GM21367 (cell line): Measurements from ENCODE around the gene CYP3A7.
"Not testable (repeated sequence)": the region's sequence is repeated elsewhere in the genome, so short reads cannot be mapped to it uniquely, and the experiment has no call there.

Source experiments
- ATAC-seq: cut with Tn5 transposase; IDR thresholded peaks from one replicate; pipeline ENCODE4 v1.9.1; 2021; ENCODE audit not compliant: unreplicated experiment

CYP3A7 gene

DNA sequence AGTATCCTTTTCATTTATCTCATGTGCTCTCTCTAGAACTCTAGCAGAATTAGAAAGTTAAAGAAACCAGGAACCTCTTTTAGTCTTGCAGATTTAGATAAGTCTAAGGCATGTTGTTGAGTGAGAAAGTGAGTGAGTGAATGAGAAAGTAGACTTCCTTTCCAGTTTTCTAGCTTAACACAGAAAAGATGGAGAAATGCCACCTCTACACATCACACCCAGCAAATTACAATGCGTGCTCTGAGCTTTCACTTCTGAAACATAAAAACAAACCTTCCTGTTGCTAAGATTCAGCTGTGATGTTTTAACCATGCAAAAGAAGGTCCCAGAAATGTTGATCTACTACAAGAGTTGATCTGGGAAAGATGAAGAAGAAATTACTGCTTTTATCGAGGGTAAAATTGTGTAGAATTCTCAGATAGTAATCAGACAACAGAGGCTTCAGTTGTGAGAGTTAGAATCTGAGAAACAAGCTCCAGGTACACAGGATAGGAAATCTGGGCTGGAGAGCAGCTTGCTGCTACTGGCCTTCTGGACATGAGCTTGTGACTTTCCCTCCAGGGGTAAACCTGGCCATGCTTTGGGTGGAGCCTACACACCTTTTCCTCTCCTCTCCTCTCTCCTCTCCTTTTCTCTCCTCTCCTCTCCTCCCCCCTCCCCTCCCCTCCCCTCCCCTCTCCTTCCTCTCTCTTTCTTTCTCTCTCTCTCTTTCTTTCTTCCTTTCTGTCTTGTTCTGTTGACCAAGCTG lies 59.8 kb downstream of the CYP3A7 start:
- ATAC-seq: no peak

DNA sequence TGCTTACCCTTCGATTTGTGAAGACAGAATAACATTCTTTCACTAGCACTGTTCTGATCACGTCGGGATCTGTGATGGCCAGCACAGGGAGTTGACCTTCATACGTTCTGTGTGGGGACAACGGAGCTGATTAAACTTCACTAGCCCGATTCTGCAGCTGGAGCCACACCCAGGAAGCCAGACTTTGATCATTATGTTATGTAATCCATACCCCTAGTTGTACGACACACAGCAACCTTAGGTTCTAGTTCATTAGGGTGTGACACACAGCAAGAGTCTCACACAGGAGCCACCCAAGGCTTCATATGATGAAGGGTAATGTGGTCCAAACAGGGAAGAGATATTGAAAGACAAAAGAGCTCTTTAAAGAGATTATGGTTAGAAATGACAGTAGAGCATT lies 62.4 kb downstream of the CYP3A7 start:
- ATAC-seq: no peak

DNA sequence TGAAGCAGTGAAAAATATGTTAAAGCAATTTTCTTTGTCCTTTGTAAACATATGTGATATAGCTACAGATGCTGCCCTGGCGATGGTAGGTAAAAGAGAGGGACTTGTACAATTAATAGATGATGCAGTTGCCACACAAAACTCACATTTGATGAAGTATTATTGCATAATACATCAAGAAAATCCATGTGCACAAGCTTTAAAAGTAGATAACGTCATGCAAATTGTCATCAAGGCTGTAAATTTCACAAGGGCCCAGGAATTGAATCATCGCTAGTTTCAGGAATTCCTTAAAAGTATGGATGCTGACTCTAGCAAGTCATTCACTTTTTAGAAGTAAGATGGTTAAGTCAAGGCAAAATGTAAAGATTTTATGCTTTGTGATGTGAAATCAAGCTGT lies 65.2 kb downstream of the CYP3A7 start:
- no peak for ATAC-seq

DNA sequence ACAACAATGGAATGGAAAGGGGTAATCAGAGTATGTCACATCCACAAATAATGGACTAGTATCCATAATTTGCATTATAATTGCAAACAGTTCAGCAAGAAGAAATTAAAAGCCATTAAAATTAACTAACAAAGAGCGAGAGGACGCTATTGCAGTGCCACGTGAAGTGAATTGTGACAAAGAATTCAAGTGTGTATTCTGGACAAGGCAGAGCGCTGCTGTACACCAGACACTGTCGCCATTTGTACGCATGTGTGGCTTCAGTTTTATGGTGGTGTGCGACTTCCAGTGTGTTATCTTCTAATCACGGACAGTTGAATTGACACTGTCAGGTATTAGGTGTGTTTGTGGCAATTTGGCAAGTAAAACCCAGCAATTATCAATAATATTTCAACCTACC lies 66.5 kb downstream of the CYP3A7 start:
- no peak for ATAC-seq

DNA sequence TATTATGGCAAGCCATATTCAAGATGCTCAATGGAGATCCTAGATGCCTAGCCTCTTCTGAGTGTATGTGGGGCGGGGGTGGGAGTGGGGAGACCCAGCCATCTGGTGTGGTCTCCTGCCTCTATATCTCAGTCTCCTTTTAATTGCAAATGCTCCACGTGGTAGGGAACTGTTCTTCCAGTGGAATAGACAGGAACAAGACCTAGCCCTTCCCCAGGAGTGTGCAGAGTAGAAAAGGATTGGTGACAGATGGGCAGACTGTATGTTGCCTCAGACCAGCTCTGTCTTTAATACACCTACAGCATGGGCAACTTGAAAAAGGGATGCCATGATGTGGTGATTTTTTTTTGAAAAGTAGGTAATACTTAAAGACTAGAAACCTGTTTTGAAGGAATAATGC lies 67.8 kb downstream of the CYP3A7 start:
- ATAC-seq: no peak

DNA sequence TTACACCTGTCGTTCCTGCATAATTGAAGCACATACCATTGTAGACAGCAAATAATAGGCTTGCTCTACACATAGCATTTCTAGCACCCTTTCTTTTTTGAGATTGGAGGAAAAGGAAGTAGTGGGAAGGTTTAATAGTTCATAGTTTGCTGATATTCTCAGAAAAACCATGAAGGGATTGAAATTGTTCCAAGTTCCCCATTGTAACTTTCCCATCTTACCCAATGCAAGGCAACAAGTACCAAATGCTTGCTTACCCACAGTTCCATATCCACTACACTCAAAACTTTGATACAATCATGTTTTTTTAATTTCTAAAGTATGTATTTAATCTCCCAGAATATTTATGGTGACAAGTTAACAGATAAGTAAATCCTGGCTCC lies 69.0 kb downstream of the CYP3A7 start:
- no peak for ATAC-seq

DNA sequence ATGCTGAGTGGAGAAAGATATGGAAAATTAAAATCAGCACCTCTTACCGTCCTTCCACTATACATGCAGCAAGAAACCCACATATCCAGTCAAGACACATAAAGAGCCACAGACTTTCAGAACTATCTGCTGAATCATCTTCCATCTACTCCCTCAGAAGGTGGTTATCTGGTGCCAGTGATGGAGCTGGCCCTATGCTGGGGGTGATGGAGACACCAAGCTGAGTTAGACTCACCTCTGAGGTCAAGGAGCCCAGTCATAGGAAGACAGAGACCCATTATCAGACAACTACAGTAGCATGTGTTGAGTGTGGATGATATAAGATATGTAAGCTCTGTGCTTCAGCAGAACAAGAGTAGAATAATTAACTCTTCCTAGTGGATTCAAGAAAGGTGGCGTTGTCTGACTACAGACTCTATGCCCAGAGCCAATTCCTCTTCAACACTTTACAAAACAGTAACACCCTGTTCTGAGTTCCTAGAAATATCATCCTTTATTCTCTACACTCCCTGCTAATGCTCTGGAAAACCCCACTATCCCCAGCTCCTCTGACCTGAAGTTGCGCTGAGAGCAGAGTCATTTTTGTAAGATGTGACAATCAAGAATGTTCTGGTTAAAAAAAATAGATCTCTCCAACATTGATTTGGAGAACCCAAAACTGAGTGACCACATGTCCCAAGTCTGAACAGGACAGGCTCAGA lies 69.5 kb downstream of the CYP3A7 start:
- no peak for ATAC-seq

DNA sequence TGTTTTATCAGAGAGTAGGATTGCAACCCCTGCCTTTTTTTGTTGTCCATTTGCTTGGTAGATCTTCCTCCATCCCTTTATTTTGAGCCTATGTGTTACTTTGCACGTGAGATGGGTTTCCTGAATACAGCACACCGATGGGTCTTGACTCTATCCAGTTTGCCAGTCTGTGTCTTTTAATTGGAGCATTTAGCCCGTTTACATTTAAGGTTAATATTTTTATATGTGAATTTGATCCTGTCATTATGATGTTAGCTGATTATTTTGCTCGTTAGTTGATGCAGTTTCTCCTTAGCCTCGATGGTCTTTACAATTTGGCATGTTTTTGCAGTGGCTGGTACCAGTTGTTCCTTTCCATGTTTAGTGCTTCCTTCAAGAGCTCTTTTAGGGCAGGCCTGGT lies 77.1 kb downstream of the CYP3A7 start:
- not testable (repeated sequence) for ATAC-seq
